HG03565 (cell line): Measurements from ENCODE around the gene SULT1A1.

Source experiments
- ATAC-seq: cut with Tn5 transposase; IDR thresholded peaks from one replicate; pipeline ENCODE4 v1.9.1; 2021; ENCODE audit warnings: mild to moderate bottlenecking, moderate library complexity; ENCODE audit not compliant: unreplicated experiment

The SULT1A1 gene

DNA sequence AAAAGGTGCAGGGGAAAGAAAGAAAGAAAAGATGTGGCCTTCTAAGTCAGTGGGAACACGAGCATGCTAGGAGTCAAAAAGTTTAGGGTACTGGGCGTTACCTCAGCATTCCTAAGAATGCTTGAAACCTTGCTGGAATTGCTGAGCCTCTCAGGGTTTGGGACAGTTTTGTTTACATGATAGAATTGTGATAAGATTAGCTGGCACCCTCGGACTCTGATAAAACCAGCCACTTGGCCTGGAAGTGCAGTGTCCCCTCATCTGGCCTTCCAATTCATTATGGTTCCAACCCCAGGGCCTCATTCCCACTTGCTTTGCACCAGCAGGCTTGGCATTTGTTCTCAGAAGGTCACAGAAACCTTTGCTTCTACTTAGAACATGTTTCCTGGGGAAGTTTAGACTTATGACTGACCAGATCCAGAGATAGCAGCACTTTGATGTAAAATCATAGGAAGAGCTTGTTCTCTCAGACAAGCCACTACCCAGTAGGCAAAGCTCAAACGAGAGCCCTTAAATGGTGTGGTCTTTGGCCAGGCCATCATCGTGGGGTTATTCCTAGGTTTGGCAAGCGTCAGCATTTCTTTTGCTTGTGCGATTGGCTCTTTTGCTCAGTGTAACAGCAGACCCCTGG lies 48.2 kb downstream of the SULT1A1 start:
- ATAC-seq, result no peak

GRCh38 chr16:28558456-28558855 lies 51.4 kb downstream of the SULT1A1 start:
- no peak for ATAC-seq

- ATAC-seq, result no peak
Observed at GRCh38 chr16:28556914-28557320, 52.9 kb downstream of the SULT1A1 start.

GRCh38 chr16:28555561-28555960 lies 54.3 kb downstream of the SULT1A1 start:
- ATAC-seq, result no peak
